GM04504 (cell line): ENCODE measurements around the gene NANOG.
"Not testable (repeated sequence)": the region's sequence is repeated elsewhere in the genome, so short reads cannot be mapped to it uniquely, and the experiment has no call there.

Experiments
- DNase-seq: peaks from one replicate; pipeline ENCODE4 v3.0.0-alpha.2; 2012; ENCODE audit warnings: low read depth

Gene NANOG

GRCh38 chr12:7806319-7806718, 17.1 kb downstream of the NANOG start:
- DNase-seq, result not testable (repeated sequence)

- peak; percentile 31 for DNase-seq
Measured at GRCh38 chr12:7806863-7807487, 17.8 kb downstream of the NANOG start.

GRCh38 chr12:7825754-7826153, 36.6 kb downstream of the NANOG start:
- DNase-seq, result not testable (repeated sequence)

GRCh38 chr12:7829737-7830136, 40.5 kb downstream of the NANOG start:
- not testable (repeated sequence) for DNase-seq

GRCh38 chr12:7832059-7832696, 43.0 kb downstream of the NANOG start:
- peak; percentile 35 for DNase-seq

GRCh38 chr12:7833201-7833600, 44.0 kb downstream of the NANOG start:
- DNase-seq, result not testable (repeated sequence)

- no peak for DNase-seq
Measured at GRCh38 chr12:7833831-7834230, 44.6 kb downstream of the NANOG start.

GRCh38 chr12:7834701-7835100, 45.5 kb downstream of the NANOG start:
- no peak for DNase-seq

GRCh38 chr12:7835116-7835515, 45.9 kb downstream of the NANOG start:
- DNase-seq, result no peak

GRCh38 chr12:7835766-7836165, 46.6 kb downstream of the NANOG start:
- DNase-seq, result no peak

- no peak for DNase-seq
Measured at GRCh38 chr12:7837366-7837765, 48.2 kb downstream of the NANOG start.

- not testable (repeated sequence) for DNase-seq
Measured at GRCh38 chr12:7839226-7839625, 50.0 kb downstream of the NANOG start.

- DNase-seq, result not testable (repeated sequence)
Measured at GRCh38 chr12:7839848-7840247, 50.6 kb downstream of the NANOG start.

GRCh38 chr12:7842444-7842843, 53.2 kb downstream of the NANOG start:
- not testable (repeated sequence) for DNase-seq

GRCh38 chr12:7843149-7843548, 53.9 kb downstream of the NANOG start:
- DNase-seq, result not testable (repeated sequence)

GRCh38 chr12:7843583-7843982, 54.4 kb downstream of the NANOG start:
- not testable (repeated sequence) for DNase-seq

GRCh38 chr12:7844116-7844515, 54.9 kb downstream of the NANOG start:
- no peak for DNase-seq

GRCh38 chr12:7847226-7848097, 58.3 kb downstream of the NANOG start:
- not testable (repeated sequence) for DNase-seq

GRCh38 chr12:7848098-7848422, 58.9 kb downstream of the NANOG start:
- not testable (repeated sequence) for DNase-seq
